Measurements from ENCODE around the gene INS. TPM values are rescaled to one million over a fixed set of nuclear protein-coding genes. Genes with fewer than 3 reads are reported as not detected.

INS gene
- total and polyA plus RNA-seq, 2 of the 8 experiments (the other 6 are each of a cell fraction or from before 2014, with no cell fraction given) = not detected

GRCh38 chr11:2136209-2136951 is 24.6 kb downstream of the INS start:
- Histone ChIP-seq H4K20me1 (replicated peaks in 1 of 2; ENCODE audit: control insufficient read depth in 1 of 2, insufficient read depth in 2 of 2, low read length in 2 of 2) (peaks cover 7 to 10% of the 10 kb centered on the region in 2 experiments), H2BK12ac (ENCODE audit: low read depth, low read length) (no peak overlapping the region), H3K23me2 (ENCODE audit: low read depth, low read length) (peaks cover 17% of the 10 kb centered on the region; the same call in 1 of the 2 replicates), H3K4me1 (replicated peaks in 1 of 4; ENCODE audit: control insufficient read depth in 3 of 4, insufficient read depth in 4 of 4, low read length in 3 of 4) (peaks cover 0 to 12% (median 7%) of the 10 kb centered on the region in 4 experiments; a peak in 6 of 7 replicates), H3K27me3 (replicated peaks in 1 of 4; ENCODE audit: control insufficient read depth in 3 of 4, extremely low read depth in 1 of 4, insufficient read depth in 3 of 4, low read length in 3 of 4) (peaks cover 43 to 80% (median 65%) of the 10 kb centered on the region in 4 experiments), H4K5ac (ENCODE audit: insufficient read length, low read depth, low read length) (no peak overlapping the region), H3K79me1 (ENCODE audit: low read depth, low read length) (no peaks in the 10 kb centered on the region), H3K14ac (ENCODE audit: insufficient read length) (no peak overlapping the region), H2BK5ac (ENCODE audit: low read depth, low read length) (no peak overlapping the region), H3K36me3 (ENCODE audit: control insufficient read depth in 2 of 4, insufficient read depth in 4 of 4, low read length in 3 of 4) (peaks cover 0 to 3% (median 0%) of the 10 kb centered on the region in 4 experiments; a peak in 1 of 8 replicates), H3K4me3 (ENCODE audit: extremely low read depth in 1 of 4, insufficient read depth in 2 of 4, low read depth in 3 of 4, low read length in 4 of 4) (peak overlapping the region in 1 of 4 experiments; percentile 65; a peak in 2 of 8 replicates), H3K18ac (ENCODE audit: extremely low read depth, low read length) (no peak overlapping the region; the same call in 1 of the 2 replicates), H3K27ac (ENCODE audit: low read depth, low read length) (no peak overlapping the region), H4K91ac (replicated peaks; ENCODE audit: insufficient read length, low read length) (no peak overlapping the region), H3K4me2 (ENCODE audit: insufficient read depth in 1 of 2, low read depth in 2 of 2, low read length in 2 of 2) (peak overlapping the region; percentile 54 to 87), H4K8ac (ENCODE audit: extremely low read depth, insufficient read depth, low read length) (0 out of 2 replicates have a peak overlapping the region, but pooled peaks have one; percentile 14), H3K9me3 (ENCODE audit: insufficient read depth in 2 of 2, low read depth in 1 of 2, low read length in 1 of 2) (no peaks in the 10 kb centered on the region; a peak in 1 of 4 replicates), H2AFZ (ENCODE audit: low read length) (no peak overlapping the region), H2BK120ac (replicated peaks; ENCODE audit: low read depth, low read length) (no peak overlapping the region), H3K4ac (replicated peaks; ENCODE audit: insufficient read length, low read depth, low read length) (no peak overlapping the region), H3K79me2 (ENCODE audit: control insufficient read depth in 1 of 2, insufficient read depth in 2 of 2, low read length in 2 of 2) (no peaks in the 10 kb centered on the region), H2BK15ac (ENCODE audit: low read length) (no peak overlapping the region), H2BK20ac (ENCODE audit: low read length) (no peak overlapping the region), H3K56ac (replicated peaks; ENCODE audit: insufficient read length, low read depth, low read length) (no peak overlapping the region), H2AK5ac (ENCODE audit: low read depth, low read length) (no peak overlapping the region), H3K9ac (replicated peaks in 1 of 4; ENCODE audit: extremely low read depth in 1 of 4, low read depth in 3 of 4, low read length in 3 of 4) (no peak overlapping the region), H3K23ac (ENCODE audit: insufficient read length) (no peak overlapping the region)
- 58% methylated on average over 20 of the region's 24 CpGs; no CpG with 5 or more reads in 1 of the 2 experiments for WGBS, 2 experiments (ENCODE audit: extremely low coverage in 1 of 2, insufficient coverage in 1 of 2, insufficient read length in 1 of 2, insufficient replicate concordance in 2 of 2, low coverage in 1 of 2, low lambda C conversion rate in 2 of 2, missing lambda C conversion rate in 1 of 2)
- TF ChIP-seq RNF2 (IDR thresholded peaks at IDR 0.05; ENCODE audit: borderline replicate concordance, low read depth, low read length, missing control alignments, poor library complexity, severe bottlenecking) (peak; percentile 47), SIX5 (IDR thresholded peaks at IDR 0.05; ENCODE audit: low read depth, low read length) (no peak)
- POLR2A ChIA-PET (ENCODE audit: partially characterized antibody) = interaction anchor here (0.9 kb wide), 2 partner anchors 9 to 40 kb away, joined by 3 to 5 read pairs; no protein-coding TSS in a partner anchor
- DNase-seq (ENCODE audit: low read depth in 1 of 2, low spot score in 2 of 2) (no peak), FAIRE-seq (no peak)
- CTCF ChIA-PET (ENCODE audit: partially characterized antibody) = interaction anchor here (0.6 to 12.3 kb wide), 14 partner anchors 14 to 303 kb away, joined by 3 to 170 read pairs (median 4); no protein-coding TSS in a partner anchor

Data from H1 (cell line).